Measurements from ENCODE around the gene KRTAP4-8.
"Not testable (repeated sequence)": the region's sequence is repeated elsewhere in the genome, so short reads cannot be mapped to it uniquely, and the experiment has no call there.

GRCh38 chr17:41084100-41084856, 13.7 kb downstream of the KRTAP4-8 start, which contains the start of gene KRTAP4-7:
- TF ChIP-seq CTCF, POLR2A (IDR thresholded peaks at IDR 0.05): not testable (repeated sequence)
